Measurements from ENCODE around the gene NUTM2E.
"Not testable (repeated sequence)": the region's sequence is repeated elsewhere in the genome, so short reads cannot be mapped to it uniquely, and the experiment has no call there.

DNA sequence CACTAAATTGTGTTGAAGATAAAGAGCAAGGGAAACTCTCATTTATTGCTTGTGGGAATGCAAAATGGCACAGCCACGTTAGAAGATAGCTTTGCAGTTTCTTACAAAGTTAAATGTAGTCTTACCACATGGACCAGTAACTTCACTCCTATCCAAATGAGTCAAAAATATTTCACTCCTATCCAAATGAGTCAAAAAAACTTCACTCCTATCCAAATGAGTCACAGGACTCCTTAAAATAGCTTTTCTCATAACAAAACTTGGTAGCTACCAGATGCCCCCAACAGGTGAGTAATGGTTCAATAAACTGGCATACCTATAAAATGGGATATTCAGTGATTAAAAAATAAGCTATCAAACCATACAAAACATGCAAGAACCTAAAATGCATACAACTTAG lies 27.2 kb upstream of the NUTM2E start:
- TF ChIP-seq, protein P1, sequence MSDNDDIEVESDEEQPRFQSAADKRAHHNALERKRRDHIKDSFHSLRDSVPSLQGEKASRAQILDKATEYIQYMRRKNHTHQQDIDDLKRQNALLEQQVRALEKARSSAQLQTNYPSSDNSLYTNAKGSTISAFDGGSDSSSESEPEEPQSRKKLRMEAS (IDR thresholded peaks at IDR 0.05; ENCODE audit: insufficient read depth, insufficient read length), result not testable (repeated sequence)
- TF ChIP-seq, protein P2, sequence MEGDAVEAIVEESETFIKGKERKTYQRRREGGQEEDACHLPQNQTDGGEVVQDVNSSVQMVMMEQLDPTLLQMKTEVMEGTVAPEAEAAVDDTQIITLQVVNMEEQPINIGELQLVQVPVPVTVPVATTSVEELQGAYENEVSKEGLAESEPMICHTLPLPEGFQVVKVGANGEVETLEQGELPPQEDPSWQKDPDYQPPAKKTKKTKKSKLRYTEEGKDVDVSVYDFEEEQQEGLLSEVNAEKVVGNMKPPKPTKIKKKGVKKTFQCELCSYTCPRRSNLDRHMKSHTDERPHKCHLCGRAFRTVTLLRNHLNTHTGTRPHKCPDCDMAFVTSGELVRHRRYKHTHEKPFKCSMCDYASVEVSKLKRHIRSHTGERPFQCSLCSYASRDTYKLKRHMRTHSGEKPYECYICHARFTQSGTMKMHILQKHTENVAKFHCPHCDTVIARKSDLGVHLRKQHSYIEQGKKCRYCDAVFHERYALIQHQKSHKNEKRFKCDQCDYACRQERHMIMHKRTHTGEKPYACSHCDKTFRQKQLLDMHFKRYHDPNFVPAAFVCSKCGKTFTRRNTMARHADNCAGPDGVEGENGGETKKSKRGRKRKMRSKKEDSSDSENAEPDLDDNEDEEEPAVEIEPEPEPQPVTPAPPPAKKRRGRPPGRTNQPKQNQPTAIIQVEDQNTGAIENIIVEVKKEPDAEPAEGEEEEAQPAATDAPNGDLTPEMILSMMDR (IDR thresholded peaks at IDR 0.05; ENCODE audit: extremely low read depth in 1 of 2, insufficient read depth in 1 of 2, low read depth in 1 of 2, low read length in 2 of 2), result not testable (repeated sequence)
- TF ChIP-seq POLR2A (IDR thresholded peaks at IDR 0.05; ENCODE audit: low read depth, low read length), result not testable (repeated sequence)

All from endothelial cell of umbilical vein (primary cell).